Adipose tissue (tissue), 3 donors: ENCODE results near the gene LMNB1. TPM values are rescaled to one million over a fixed set of nuclear protein-coding genes. Genes with fewer than 3 reads are reported as not detected.
"Not testable (repeated sequence)": the region's sequence is repeated elsewhere in the genome, so short reads cannot be mapped to it uniquely, and the experiment has no call there.

Experiments
- H3K27ac ChIP-seq: one replicate; pipeline ENCODE4 v1.5.1; 2013; ENCODE audit warnings: low read depth, low read length
- WGBS, 3 donors: extraction: QIAGEN DNeasy Blood & Tissue Kit; methylation state at CpG; one replicate each; pipeline ENCODE4 v1.1.7; 2013; 5-methylcytosine and 5-hydroxymethylcytosine counted together
- polyA plus RNA-seq, 3 donors: library from polyadenylated mRNA; stranded (reverse); fragments of 200-250 nt; gene quantifications; one replicate each; pipeline ENCODE4 v1.2.3, GENCODE V29; 2013
- donor health status: healthy with polysubstance abuse.
- donor health status: Bipolar disorder and iron deficiency.
- donor health status: healthy.

LMNB1 gene
- polyA plus RNA-seq, 3 donors = 2.2 to 13.6 (median 11.3) TPM

DNA sequence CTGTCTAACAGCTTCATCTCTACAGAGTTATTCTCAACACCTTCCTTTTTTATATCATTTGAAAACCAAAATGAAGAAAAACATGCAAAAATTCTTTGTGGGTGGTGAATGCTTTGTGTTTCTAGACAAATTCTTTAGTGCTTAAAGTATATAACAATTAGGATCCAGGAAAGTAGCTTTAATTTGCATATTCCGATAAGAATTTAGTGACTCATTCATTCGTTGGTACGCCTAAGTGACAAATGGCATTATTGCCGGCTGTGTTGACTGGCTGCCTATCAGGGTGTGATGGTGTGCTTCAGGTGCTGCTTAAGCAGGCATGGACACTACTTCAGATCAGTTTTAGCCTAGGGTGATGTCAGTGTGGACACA is 35.2 kb downstream of the LMNB1 start:
- no peak overlapping the region for H3K27ac ChIP-seq
- WGBS, 3 donors = 71 to 93% (median 93%) methylated on average over 4 of the region's 4 CpGs

DNA sequence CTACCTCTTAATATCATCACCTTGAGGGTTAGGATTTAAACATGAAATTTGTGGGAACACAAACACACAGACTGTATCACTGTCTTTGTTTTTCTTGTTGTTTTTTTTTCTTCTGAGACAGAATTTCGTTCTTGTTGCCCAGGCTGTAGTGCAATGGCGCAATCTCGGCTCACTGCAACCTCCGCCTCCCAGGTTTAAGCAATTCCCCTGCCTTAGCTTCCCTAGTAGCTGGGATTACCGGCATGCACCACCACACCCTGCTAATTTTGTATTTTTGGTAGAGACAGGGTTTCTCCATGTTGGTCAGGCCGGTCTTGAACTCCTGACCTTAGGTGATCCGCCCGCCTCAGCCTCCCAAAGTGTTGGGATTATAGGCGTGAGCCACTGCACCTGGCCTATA is 36.9 kb downstream of the LMNB1 start:
- not testable (repeated sequence) for H3K27ac ChIP-seq
- 65 to 83% (median 81%) methylated on average over 9 of the region's 9 CpGs for WGBS, 3 donors

DNA sequence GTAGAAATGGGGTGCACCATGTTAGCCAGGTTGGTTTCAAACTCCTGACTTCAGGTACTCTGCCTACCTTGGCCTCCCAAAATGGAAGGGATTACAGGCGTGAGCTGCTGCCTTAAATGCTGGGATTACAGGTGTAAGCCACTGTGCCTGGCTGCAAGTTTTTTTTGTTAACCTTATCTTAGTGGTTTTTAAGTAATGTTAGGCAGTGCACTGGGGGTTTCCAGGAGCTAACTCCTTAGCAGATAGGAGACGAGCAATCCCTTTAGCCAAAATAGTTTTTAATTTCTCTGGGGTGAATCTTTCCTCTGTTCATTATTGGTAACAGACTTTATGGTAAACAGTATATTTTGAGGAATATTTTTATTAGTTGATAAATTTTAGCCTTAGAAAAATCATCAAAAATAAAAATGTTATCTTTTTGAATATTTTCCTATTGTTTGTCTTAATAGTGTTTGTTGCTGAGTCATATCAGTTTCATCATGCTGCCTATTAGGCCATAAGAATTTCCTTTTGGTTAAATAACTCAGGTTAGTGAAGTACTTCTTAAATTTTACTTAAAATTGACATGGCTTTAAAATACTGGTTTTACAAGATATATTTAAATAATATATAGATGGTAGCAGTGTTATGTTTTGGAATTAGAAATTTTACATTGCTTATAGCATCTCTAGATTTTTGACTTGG is 37.9 kb downstream of the LMNB1 start:
- no peak overlapping the region for H3K27ac ChIP-seq

DNA sequence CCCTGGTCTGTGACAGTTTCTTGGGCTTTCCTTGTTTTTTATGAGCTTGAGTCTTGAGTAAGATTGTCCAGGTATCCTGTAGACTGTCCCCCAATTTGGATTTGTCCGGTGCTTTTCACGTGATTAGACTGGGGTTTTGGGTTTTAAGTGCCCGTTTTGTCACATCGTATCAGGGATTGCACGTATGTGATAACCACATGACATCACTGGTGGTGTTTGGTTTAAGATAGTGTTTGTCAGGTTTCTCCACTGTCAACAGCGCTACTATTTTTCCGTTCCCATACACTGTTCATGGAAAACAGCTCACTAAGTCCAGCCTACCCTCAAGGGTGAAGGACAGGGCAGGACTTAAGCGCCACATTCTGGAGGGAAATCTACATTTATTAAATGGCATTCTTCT is 39.7 kb downstream of the LMNB1 start:
- WGBS, 3 donors = 92 to 94% (median 94%) methylated on average over 8 of the region's 8 CpGs
- no peak overlapping the region for H3K27ac ChIP-seq

More for the DNA sequence above, 37.9 kb downstream of the LMNB1 start:
- WGBS, 3 donors = 73 to 99% (median 78%) methylated on average over 2 of the region's 2 CpGs

DNA sequence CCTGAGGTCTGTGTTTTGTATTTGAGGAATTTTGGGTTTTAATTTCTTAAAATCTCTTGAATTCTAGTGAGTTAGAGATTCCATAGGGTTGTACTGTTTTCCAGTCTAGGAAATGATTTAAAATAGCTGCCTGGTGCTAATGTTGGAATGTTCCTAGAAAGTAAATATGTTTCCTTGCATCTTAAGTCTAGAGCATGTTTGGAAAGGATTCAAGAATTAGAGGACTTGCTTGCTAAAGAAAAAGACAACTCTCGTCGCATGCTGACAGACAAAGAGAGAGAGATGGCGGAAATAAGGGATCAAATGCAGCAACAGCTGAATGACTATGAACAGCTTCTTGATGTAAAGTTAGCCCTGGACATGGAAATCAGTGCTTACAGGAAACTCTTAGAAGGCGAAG is 41.8 kb downstream of the LMNB1 start:
- H3K27ac ChIP-seq = no peak overlapping the region
- 95 to 98% (median 97%) methylated on average over 4 of the region's 4 CpGs for WGBS, 3 donors

DNA sequence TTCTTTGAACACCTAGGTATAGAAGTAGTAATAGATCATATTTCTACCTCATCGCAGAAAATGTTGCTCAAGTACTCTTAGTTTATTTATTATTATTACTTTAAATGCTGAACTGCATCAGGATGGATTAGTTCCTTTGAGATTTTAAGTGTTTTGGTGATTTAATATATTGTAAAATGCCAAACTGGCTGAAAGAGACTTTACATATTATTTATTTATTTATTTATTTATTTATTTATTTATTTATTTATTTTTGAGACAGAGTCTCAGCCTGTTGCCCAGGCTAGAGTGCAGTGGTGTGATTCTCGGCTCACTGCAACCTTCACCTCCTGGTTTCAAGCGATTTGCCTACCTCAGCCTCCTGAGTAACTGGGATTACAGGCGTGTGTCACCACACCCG is 42.3 kb downstream of the LMNB1 start:
- WGBS, 3 donors = 97 to 99% (median 97%) methylated on average over 5 of the region's 5 CpGs
- H3K27ac ChIP-seq = no peak overlapping the region

DNA sequence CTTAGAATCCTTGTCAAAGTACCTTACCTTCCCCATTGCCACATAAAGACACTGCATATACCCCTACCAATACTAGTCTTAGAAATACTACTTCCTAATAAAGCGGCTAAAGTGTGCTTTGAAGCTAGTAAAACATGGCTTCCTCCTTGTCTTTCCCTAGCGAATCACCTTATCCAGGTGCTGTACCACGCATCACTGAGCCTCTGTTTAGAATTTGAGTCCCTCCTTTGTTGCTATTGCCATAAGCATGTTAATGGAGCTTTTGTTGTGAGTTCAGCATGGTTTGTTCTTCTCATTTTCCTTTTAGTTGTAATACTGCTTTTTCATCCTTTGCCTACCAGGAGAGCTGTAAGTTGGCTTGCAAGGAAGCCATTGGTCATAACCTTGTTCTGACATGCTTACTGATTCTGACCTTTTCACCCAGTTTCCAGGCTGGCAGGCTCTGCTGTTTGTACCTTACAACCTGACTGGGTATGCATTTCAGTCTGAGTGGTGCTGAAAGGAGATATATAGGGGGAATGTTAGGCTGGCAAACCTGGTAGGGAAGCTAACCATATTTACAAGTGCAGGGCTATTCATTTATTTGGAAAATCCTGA is 49.8 kb downstream of the LMNB1 start:
- H3K27ac ChIP-seq = no peak overlapping the region
- WGBS, 3 donors = 67 to 89% (median 80%) methylated on average over 3 of the region's 3 CpGs

DNA sequence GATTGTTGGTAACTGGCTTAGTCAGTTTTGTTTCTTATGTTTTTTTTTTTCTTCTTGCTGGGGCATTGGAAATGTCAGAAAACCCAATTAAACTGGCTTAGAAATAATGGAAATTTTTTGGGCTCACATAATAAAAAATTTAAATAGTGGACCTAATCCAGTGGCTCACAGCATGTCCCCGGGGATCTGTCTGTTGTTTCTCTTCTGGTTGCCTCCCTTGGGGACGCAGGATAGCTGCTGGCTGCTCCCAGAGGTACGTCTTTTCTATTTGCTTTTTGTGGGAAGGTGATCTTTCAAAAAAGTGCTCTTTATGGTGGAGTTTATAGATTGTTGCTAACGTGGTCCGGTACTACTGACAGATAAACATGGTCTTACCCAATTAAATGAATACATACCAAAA is 52.2 kb downstream of the LMNB1 start:
- H3K27ac ChIP-seq = no peak overlapping the region
- WGBS, 3 donors = 94 to 96% (median 94%) methylated on average over 5 of the region's 5 CpGs

DNA sequence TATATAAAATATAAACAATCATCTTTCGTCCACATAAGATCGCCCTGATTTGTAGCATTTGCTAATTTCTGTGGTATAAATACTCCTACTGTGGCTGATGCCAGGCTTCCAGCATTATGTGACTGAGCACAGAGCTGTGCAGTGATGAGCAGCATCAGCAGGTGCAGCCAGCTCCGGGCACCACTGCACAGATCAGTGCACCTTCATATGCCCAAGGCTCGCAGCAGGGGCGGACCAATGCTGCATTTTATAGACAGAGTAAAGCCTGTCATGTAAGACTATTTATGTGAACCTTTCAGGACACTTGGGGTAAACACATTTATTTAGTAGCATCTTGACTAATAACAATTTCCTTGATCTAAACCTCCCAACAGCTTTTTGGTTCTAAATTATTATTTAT is 53.1 kb downstream of the LMNB1 start:
- no peak overlapping the region for H3K27ac ChIP-seq
- WGBS, 3 donors = 85 to 97% (median 97%) methylated on average over 5 of the region's 5 CpGs

DNA sequence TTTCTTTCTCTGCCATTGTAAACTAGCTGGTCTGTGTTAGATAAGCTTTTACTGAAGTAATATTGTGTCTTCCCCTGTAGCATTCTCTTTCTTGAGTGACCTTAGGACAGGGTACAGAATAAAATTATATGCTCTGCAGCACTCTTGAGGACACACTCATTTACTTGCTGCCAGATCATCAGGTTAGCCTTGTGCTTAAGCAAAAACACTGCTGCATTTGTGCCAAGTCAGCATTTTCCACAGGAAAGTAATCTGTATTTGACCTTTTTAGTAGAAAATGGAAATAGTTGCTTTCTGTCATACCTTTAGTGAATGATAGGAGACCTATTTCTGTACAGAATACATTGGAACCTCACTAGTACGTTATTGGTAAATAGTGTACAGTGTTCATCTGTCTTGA is 54.2 kb downstream of the LMNB1 start:
- 85 to 93% (median 87%) methylated on average over 1 of the region's 1 CpG for WGBS, 3 donors

DNA sequence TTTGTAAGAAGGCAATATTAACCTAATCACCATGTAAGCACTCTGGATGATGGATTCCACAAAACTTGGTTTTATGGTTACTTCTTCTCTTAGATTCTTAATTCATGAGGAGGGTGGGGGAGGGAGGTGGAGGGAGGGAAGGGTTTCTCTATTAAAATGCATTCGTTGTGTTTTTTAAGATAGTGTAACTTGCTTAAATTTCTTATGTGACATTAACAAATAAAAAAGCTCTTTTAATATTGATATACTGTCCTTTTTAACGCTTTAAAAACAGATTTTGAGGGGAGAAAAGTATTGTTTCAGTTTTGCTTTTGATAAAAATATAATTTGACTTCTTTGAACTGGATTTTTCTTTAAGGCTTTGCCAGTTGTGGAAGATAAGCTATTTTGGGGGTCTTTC is 59.8 kb downstream of the LMNB1 start:
- no peak overlapping the region for H3K27ac ChIP-seq
- 97% methylated on average over 2 of the region's 2 CpGs for WGBS, 3 donors

More for the DNA sequence above, 54.2 kb downstream of the LMNB1 start:
- no peak overlapping the region for H3K27ac ChIP-seq

DNA sequence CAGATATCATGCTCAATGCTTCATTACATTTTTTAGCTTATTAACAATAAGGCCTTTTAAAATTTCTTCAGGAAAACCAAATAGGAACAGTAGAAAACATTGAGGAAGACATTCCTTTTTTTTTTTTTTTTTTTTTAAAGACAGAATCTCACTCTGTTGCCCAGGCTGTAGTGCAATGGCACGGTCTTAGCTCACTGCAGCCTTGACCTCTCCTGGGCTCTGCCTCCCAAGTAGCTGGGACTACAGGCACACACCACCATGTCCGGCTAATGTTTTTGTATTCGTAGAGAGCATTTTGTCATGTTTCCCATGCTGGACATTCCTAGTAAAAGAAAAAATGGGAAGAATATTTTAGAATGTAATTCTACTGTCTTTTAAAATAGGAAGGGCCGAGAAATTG is 60.3 kb downstream of the LMNB1 start:
- 94 to 97% (median 97%) methylated on average over 4 of the region's 4 CpGs for WGBS, 3 donors
- no peak overlapping the region for H3K27ac ChIP-seq

DNA sequence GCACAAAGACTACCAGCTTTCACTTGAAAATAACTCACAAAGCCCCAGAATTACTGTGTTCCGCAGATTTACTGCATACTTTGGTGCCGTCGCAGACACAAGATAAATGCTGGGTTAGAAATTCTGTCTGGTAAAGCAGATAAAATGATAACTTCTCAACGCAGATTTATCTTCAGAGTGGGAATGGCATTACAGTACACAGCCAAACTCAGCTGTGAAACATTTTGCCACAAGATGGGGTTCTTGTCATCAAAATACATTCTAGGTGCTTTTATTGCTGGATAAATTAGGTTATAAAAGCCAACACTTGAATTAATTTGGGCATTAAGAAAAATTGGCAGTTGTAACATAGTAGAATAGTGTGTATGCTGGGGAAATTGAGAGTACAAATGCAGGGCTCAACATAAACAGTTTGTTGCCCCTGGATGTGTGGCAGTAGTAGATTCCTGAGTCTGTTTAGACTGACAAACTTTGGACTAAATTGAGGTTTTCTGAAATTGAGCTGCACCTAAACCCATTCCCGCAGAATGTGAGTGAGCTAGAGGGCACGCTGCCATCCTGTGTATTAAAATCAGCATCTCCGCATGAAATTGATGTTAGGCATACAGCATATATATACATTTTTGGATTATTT is 61.1 kb downstream of the LMNB1 start:
- WGBS, 3 donors = 77 to 82% (median 81%) methylated on average over 7 of the region's 7 CpGs
- H3K27ac ChIP-seq = no peak overlapping the region

DNA sequence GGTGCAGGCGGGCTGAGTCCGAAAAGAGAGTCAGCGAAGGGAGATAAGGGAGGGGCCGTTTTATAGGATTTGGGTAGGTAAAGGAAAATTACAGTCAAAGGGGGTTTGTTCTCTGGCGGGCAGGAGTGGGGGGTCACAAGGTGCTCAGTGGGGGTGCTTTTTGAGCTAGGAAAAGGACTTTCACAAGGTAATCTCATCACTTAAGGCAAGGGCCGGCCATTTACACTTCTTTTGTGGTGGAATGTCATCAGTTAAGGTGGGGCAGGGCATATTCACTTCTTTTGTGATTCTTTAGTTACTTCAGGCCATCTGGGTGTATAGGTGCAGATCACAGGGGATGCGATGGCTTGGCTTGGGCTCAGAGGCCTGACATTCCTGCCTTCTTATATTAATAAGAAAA is 62.5 kb downstream of the LMNB1 start:
- H3K27ac ChIP-seq = not testable (repeated sequence)
- 79 to 87% (median 86%) methylated on average over 7 of the region's 7 CpGs for WGBS, 3 donors

DNA sequence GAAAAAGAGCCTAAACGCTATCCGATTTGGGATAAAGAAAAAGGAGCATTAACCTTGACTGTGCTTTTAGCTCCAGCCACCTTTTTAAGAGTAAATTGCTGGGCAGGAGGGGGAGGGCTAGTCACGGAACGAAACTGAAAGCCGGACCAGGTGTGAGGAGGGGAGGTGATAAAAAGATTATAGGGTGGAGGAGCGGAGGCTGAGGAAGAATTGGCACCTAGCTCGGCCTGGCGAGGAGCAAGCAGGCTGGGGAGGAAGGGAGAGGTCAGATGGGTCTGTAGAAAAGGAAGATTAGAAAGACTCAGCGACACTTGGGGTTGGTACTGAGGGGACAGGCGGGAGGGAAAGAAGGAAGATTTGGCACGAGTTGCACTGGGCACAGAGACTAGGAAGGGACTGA is 66.4 kb downstream of the LMNB1 start:
- H3K27ac ChIP-seq = not testable (repeated sequence)
- 49 to 70% (median 70%) methylated on average over 11 of the region's 11 CpGs for WGBS, 3 donors

DNA sequence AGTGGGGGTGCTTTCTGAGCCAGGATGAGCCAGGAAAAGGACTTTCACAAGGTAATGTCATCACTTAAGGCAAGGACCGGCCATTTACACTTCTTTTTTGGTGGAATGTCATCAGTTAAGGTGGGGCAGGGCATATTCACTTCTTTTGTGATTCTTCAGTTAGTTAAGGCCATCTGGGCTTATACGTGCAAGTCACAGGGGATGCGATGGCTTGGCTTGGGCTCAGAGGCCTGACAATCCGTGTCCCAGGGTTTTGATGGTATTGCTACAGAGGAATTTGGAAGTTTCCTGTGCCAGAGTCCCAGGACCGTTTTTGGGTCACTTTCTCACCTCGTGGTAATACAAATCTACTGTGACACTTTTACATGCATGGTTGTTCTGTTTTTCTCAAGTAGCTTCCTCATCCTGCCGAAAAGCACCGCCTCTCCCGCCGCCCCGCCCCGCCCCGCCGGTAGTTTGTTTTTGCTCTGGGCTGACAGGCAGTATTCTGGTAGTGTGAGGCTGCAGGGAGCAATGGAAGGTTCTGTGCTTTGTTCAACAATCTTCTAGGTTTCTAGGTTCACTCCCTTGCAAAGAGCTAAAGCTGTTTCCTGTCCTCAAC is 68.6 kb downstream of the LMNB1 start:
- WGBS, 3 donors = 23 to 32% (median 27%) methylated on average over 14 of the region's 14 CpGs
- not testable (repeated sequence) for H3K27ac ChIP-seq

DNA sequence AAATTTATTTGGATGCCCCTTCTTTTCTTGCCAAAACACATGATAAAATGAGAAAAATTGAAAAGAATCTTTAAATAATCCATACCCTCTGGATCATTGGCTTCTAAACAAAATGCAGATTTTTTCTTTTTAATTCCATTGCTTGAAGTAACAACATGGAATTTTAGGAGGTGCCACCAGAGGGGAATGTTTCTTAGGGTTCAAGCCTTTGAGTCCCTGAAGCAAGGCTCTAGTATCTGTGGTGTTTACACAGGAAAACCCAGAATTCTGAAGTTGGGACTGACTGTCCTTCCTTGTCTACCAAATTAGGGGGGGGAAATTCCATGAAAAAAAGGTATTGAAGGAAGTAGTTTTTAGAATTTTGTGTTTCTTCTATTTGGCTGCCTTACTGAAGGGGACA is 69.4 kb downstream of the LMNB1 start:
- H3K27ac ChIP-seq = no peak overlapping the region

DNA sequence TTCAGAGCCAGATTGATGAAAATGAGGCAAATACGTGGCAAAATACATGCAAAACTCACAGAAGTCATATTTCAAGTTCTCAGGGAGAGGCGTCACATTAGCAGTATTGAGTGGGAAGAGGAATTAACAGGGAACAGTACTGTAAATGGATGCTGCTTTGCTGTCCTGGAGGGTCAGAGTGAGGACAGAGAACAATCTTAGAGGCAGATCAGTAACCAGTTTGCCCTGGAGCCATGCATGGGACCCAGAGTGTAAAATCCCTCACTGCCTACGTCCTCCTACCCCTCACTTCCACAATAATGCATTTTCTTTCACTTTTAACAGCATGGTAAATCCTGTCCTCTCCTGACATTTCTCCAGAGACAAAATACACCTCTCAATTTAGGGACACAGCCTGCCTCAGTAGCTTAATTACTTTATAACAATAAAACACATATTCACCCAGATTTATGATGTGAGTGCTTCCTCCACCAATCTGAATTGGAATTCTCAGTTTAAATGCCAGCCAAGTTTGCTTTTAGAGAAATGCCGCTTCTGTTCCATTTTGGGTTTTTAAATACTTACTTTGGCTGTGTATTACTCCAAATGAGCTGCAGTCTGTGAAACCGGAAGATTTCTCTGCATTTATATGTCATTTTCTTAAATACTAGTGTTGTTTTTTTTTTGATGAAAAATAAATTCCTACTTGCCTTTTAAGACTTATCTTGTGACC is 70.0 kb downstream of the LMNB1 start:
- H3K27ac ChIP-seq = no peak overlapping the region

DNA sequence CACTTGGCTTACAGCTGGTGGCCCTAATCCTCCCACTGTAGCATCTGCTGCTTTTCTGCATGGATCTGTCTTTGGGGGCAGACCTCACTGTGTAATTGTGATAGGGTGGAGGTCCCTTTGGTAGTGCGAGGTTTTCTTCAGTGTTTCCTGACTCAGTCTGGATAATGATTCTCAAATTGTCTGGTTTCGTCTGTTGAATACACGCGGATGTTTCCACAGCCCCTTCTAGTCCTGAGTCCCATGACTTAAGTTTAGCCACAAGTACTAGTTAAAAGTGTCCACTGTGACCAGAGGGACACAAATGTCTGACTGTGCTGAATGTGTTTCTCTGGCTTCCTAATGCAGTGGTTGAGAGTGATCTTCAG is 70.5 kb downstream of the LMNB1 start:
- H3K27ac ChIP-seq = peak overlapping the region; percentile 19
- WGBS, 3 donors = 65 to 87% (median 66%) methylated on average over 4 of the region's 4 CpGs

More for the DNA sequence above, 70.0 kb downstream of the LMNB1 start:
- 68 to 86% (median 71%) methylated on average over 5 of the region's 5 CpGs for WGBS, 3 donors
